Activated T-cell treated with anti-CD3 and anti-CD28 coated beads, Interleukin-2, amount 50 U/mL, for 4 hours (primary cell): ENCODE measurements around the gene REV1. TPM values are rescaled to one million over a fixed set of nuclear protein-coding genes. Genes with fewer than 3 reads are reported as not detected.

Source experiments
- ATAC-seq, 2 donors: fragments of 200-7000 bp; cut with Tn5 transposase; one replicate each; pipeline ENCODE4 v1.10.0; 2021
- DNase-seq: peaks from one replicate; pipeline ENCODE4 v3.0.0-alpha.2; 2020
- H3K27me3 Mint-ChIP-seq: one replicate; pipeline ENCODE4 v1.8.0; 2021; ENCODE audit warnings: low read depth, mixed read lengths
- H3K36me3 Mint-ChIP-seq: one replicate; pipeline ENCODE4 v1.8.0; 2022; ENCODE audit warnings: mixed read lengths; ENCODE audit not compliant: insufficient read depth
- H3K4me1 Mint-ChIP-seq: one replicate; pipeline ENCODE4 v1.8.0; 2021; ENCODE audit warnings: low read depth, mixed read lengths
- H3K4me3 Mint-ChIP-seq: one replicate; pipeline ENCODE4 v1.8.0; 2021; ENCODE audit warnings: mild to moderate bottlenecking, moderate library complexity, mixed read lengths
- H3K9me3 Mint-ChIP-seq: one replicate; pipeline ENCODE4 v1.8.0; 2021; ENCODE audit warnings: mixed read lengths
- total RNA-seq, 3 donors: library from RNA; stranded (reverse); gene quantifications; one replicate each; pipeline ENCODE4 v1.2.1, GENCODE V29; 2021

The REV1 gene
- total RNA-seq, 3 donors from 2014 or later, result 22.0 to 26.8 (median 23.1) TPM

DNA sequence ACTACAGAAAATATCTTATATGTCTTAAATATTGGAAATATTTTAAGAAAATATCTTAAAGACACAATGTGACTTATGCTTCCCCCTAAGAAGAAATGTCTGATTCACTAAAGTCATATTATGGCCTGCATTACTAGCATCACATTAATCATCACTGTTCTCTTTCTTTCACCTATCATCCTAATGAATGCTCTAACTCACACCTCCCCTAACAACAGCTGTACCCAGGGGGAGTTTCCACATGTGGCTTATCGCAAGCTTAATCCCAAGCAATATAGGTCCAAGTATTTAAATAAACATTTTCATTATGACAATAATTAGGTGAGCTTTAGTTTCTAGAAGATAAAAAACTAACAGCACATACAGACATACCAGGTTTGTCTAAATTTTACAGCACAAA is 39.6 kb downstream of the REV1 start:
- Mint-ChIP-seq H3K36me3 (peaks cover 19% of the 10 kb centered on the region), H3K4me3 (no peak overlapping the region), H3K27me3 (no peaks in the 10 kb centered on the region), H3K4me1 (peaks cover 6% of the 10 kb centered on the region), H3K9me3 (no peaks in the 10 kb centered on the region)
- DNase-seq (no peak), ATAC-seq (no peak)

DNA sequence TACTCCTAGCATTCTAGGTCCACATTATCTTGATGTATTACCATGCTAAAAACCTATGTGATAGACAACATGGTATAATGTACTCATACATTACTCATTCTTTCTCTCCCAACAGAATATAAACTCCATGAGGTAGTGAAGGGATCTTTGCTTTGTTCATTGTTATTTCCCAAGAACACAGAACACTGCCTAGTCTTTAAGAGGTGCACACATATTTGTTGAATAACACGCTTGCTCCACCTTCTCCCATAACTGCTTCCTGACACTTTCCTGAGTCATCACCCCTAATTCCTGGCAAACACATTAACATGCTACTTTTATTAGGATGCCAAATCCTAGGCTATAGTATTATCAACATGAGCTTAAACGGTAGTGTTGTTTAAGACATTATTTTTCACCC is 41.3 kb downstream of the REV1 start:
- Mint-ChIP-seq H3K4me1 (peaks cover 12% of the 10 kb centered on the region), H3K36me3 (peaks cover 17% of the 10 kb centered on the region), H3K9me3 (no peaks in the 10 kb centered on the region), H3K27me3 (no peaks in the 10 kb centered on the region), H3K4me3 (no peak overlapping the region)
- ATAC-seq (no peak), DNase-seq (no peak)

DNA sequence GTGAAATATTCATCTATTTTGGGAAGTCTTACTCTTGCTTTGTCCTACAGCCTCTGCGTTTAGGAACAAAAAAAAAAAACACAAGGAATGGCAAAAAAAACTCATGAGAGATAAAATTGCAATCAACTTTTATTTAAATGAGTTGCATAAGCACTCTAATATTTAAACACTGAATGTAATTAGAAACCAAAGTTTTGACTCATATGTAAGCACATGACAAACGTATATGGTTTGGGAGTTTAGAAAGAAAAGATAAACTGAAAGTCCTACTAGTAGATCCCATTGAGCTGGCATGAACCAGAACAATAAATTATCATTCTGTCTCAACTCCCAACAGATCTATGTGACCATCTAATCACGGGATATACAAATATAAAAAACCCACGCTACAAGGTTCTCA is 44.8 kb downstream of the REV1 start:
- ATAC-seq, result no peak
- Mint-ChIP-seq H3K4me3 (no peak overlapping the region), H3K27me3 (no peaks in the 10 kb centered on the region), H3K36me3 (peaks cover 20% of the 10 kb centered on the region), H3K9me3 (no peaks in the 10 kb centered on the region), H3K4me1 (peaks cover 9% of the 10 kb centered on the region)
- no peak for DNase-seq

DNA sequence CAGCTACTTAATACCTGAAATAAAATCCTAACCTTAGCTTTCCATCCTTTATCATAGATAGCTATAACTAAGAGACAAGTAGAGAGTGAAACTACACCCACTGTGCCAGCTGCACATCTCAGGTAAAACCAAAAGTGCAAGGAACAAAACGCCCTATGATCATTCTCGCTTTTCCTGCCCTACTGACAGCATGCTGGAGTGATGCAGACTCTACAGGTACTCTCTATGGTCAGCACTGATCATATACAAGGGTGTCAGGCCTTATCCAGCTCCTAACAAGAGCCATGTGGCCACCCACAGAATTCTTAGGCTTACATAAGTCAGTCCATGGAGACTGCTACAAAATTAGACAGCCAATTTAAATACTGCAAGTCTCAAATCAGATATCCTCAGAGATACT is 45.6 kb downstream of the REV1 start:
- Mint-ChIP-seq H3K4me1 (peaks cover 9% of the 10 kb centered on the region), H3K36me3 (peaks cover 20% of the 10 kb centered on the region), H3K27me3 (no peaks in the 10 kb centered on the region), H3K4me3 (no peak overlapping the region), H3K9me3 (no peaks in the 10 kb centered on the region)
- DNase-seq (no peak), ATAC-seq (peak in 1 of 2 donors; percentile 48)

DNA sequence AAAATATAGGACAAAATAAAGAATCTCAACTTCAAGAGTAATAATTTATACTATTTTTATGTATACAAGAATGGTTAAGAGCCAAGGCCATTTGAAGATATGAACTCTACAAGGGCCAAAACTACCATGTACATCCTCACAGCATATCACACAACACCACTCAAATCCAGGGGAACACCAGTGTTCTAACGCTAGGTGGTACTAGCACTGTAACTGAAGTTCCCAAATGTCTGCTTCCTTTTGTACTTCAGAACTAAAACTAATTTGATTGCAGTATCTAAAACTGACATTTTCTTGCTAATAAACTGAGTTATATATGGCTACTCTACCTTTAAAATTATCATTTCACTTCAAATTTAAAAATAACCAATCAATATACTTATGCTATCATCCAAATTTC is 47.0 kb downstream of the REV1 start:
- no peak overlapping the region for H3K4me3 Mint-ChIP-seq
- no peaks in the 10 kb centered on the region for H3K9me3 Mint-ChIP-seq
- H3K27me3 Mint-ChIP-seq, result no peaks in the 10 kb centered on the region
- peaks cover 17% of the 10 kb centered on the region for H3K36me3 Mint-ChIP-seq
- peaks cover 9% of the 10 kb centered on the region for H3K4me1 Mint-ChIP-seq
- no peak for ATAC-seq
- no peak for DNase-seq

DNA sequence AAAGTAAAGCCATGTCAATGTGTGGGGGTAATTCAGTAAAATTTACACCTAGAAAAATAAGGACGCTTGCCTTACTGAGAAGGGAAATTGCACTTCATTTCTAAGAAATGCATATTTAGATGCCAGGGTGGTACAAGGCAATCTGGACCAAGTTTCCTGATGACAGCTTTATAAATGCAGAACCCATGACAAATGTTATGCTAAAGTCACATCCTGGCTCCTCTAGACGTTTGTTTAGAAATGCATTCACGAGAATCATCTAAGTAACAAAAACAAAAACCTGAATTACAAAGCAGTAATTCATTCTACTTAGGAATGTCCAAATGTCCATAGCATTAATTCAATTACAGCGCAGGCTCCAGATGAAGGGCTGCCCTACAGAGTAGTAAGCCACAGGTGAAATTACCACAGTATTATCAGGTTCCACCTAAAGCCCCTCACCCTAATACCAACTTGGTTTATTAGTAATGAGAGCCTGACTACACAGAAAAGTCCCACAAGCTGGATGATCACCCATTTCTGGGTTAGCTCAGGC is 49.8 kb downstream of the REV1 start:
- ATAC-seq (no peak), DNase-seq (no peak)
- Mint-ChIP-seq H3K9me3 (no peaks in the 10 kb centered on the region), H3K27me3 (no peaks in the 10 kb centered on the region), H3K36me3 (peaks cover 15% of the 10 kb centered on the region), H3K4me1 (peaks cover 9% of the 10 kb centered on the region), H3K4me3 (no peak overlapping the region)

DNA sequence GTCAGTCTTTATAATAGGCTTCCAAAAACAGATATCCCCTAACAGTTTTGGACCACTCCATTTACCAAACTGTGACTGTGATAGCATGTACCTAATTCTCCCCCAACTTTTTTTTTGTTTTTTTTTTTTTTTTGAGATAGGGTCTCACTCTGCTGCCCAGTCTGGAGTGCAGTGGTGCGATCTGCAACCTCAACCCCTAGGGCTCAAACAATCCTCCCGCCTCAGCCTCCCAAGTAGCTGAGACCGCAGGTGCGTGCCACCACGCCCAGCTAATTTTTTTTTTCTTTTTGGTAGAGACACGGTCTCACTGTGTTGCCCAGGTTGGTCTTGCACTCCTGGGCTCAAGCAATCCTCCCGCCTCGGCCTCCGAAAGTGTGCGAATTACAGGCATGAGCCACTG is 52.9 kb downstream of the REV1 start:
- no peaks in the 10 kb centered on the region for H3K27me3 Mint-ChIP-seq
- no peak overlapping the region for H3K4me3 Mint-ChIP-seq
- no peak for ATAC-seq
- peaks cover 16% of the 10 kb centered on the region for H3K36me3 Mint-ChIP-seq
- no peak for DNase-seq
- no peaks in the 10 kb centered on the region for H3K9me3 Mint-ChIP-seq
- peaks cover 5% of the 10 kb centered on the region for H3K4me1 Mint-ChIP-seq

DNA sequence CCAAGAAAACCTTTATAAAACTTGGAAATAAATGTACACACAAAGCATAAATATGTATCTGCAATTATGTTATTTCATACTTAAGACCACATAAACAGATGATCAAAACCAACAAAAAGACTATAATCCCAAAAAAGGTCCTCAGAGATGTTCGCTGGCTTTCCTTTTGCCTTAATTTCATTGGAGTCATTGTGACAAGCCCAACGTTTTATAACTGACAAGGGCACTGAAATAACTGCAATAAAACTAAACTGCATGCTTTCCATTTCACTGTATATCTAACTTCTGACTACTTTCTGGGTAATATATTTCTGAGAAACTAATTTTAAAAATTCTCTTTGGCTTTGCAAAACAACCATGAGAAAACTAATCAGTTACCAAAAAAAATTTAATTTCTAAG is 56.5 kb downstream of the REV1 start:
- no peaks in the 10 kb centered on the region for H3K9me3 Mint-ChIP-seq
- H3K27me3 Mint-ChIP-seq, result no peaks in the 10 kb centered on the region
- no peak overlapping the region for H3K4me3 Mint-ChIP-seq
- peaks cover 7% of the 10 kb centered on the region for H3K36me3 Mint-ChIP-seq
- peaks cover 13% of the 10 kb centered on the region for H3K4me1 Mint-ChIP-seq
- DNase-seq (no peak), ATAC-seq (no peak)

DNA sequence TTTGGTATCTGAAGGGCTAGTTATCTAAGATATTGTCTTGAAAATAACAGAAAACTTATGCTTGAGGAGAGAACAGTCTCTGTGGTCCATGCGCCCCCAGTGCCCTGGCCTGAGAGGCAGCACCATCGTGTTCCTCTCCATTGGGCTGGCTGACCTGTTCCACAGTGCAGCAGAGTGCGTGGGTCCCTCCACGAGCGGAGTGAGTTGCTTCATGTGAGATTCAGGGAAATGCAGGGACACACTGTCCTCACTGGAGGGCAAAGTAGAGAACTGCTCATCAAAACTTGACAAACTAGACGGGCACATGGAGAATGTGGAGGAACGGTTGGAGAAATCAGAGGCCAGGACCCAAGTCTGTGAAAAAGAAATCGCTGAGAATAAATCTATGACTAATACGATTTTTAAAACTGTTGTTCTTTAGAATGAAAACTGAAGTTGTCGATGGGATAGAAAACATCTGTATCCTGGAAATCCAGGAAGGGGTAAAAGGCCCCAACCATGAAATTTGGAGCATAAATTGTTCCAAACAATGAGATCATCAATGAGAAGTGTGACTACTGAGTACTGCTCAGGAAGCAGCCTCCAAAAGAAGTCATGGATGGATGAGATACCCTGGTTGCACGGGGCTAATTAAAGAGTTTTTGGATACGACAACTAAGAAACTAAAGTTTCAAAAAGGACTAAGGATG is 58.1 kb downstream of the REV1 start:
- Mint-ChIP-seq H3K36me3 (peaks cover 12% of the 10 kb centered on the region), H3K4me3 (no peak overlapping the region), H3K27me3 (no peaks in the 10 kb centered on the region), H3K9me3 (no peaks in the 10 kb centered on the region), H3K4me1 (peaks cover 13% of the 10 kb centered on the region)
- ATAC-seq (no peak), DNase-seq (no peak)

DNA sequence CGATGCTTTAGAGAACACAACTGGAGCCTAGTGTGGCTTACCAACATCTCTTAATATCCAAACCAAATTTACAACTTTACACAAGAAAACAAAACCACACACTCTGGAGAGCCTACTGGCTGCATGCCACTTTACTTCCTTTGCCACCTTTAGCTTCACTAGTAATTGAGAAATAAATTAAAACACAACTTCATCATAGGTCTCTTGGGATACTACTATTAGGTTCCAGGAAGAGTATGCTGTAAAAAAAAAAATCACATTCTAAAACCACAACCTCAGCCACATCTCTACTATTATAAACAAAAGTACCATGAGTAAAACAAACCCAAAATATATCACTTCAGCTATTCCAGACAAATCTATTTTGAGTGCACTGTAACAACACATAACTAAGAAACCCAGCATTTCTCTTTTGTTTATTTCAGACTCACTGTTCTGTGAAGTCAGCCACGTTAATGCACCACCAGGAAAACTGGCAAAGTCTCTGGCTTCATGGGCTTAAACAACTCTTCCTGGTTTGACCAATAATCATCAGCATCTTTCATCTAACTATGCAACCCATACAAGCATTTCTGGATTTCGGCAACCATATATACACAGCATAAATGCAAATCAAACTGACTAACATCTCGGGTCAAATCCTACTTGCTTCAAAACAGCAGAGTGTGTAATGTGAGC is 59.1 kb downstream of the REV1 start:
- peaks cover 12% of the 10 kb centered on the region for H3K36me3 Mint-ChIP-seq
- DNase-seq, result no peak
- H3K4me3 Mint-ChIP-seq, result no peak overlapping the region
- peaks cover 13% of the 10 kb centered on the region for H3K4me1 Mint-ChIP-seq
- no peaks in the 10 kb centered on the region for H3K9me3 Mint-ChIP-seq
- H3K27me3 Mint-ChIP-seq, result no peaks in the 10 kb centered on the region
- ATAC-seq, result no peak

DNA sequence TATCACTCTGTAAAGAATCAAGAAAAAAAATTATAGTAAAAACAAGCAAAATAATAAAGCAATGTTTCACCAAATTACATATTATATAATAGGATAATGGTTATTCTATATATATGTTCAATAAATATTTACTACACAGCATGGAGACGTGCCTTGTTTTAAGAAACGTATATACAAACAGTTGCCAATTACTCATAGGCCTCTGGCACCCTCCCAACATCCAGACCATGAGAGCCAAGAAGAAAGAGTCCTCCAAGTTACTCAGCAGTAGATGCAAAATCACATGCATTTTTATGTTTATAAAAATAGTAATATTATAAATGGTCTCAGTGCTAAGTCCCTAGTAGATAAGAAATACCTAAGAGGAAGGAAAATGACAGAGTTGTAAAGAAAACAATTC is 64.8 kb downstream of the REV1 start:
- no peak for DNase-seq
- Mint-ChIP-seq H3K9me3 (no peaks in the 10 kb centered on the region), H3K4me3 (no peak overlapping the region), H3K27me3 (no peaks in the 10 kb centered on the region), H3K4me1 (no peaks in the 10 kb centered on the region), H3K36me3 (peaks cover 30% of the 10 kb centered on the region)
- no peak for ATAC-seq

DNA sequence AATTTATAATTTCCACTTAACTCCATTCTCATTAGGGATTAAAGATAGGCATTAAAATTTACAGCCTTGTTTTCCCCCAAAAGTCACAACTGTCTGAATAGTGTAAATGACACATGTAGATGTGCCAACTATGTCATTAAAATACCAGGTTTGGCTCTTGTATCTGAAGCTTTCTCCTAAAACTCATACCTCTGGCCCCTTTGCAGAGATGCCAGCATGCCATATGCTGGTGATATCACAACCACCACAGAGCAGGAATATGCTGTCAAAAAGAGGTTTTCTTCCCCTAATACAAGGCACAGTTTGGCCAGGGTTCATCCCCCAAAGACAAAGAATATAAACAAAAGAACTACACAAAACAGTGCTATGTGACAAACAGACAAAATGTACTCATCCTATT is 65.4 kb downstream of the REV1 start:
- DNase-seq (no peak), ATAC-seq (no peak)
- Mint-ChIP-seq H3K27me3 (no peaks in the 10 kb centered on the region), H3K36me3 (peaks cover 34% of the 10 kb centered on the region), H3K4me1 (no peaks in the 10 kb centered on the region), H3K9me3 (no peaks in the 10 kb centered on the region), H3K4me3 (no peak overlapping the region)

DNA sequence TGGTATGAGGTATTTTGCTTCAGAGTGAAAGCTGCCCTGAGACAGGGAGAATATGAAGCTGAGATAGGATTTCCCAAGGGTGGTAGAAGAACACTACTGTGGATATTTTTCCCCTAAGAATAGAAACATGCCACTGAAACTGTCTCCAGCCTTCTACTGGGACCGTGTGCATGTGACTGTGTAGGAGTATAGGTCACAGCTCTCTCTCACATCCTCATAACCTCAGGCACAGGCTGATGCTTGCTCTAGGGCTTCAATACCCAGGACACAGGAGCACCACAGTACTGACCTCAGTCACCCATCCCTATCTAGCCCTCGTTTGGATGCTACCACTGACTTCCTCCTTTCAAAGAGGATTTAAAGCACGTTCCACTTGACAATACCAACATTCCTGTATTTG is 67.2 kb downstream of the REV1 start:
- Mint-ChIP-seq H3K4me3 (no peak overlapping the region), H3K27me3 (no peaks in the 10 kb centered on the region), H3K36me3 (peaks cover 41% of the 10 kb centered on the region), H3K4me1 (no peaks in the 10 kb centered on the region), H3K9me3 (no peaks in the 10 kb centered on the region)
- DNase-seq (no peak), ATAC-seq (no peak)

DNA sequence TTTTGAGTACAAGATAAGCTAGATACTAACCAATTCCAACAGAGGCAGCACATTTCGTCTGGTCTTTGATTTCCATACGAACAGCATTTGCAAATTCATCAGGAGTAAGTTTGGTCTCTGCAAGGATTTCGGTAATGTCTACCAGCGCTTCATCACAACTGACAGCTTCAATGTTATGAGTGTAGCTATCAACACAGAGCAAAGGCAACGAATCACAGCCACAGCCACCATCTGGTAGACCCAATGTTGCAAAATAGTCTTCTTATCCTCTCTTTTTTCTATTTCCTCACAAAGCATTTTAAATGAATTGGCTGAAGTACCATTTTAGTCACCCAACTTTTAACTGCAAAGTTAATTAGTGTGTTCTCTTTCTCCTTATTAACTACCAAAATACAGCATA is 68.3 kb downstream of the REV1 start:
- DNase-seq (no peak), ATAC-seq (no peak)
- H3K4me1 Mint-ChIP-seq, result no peaks in the 10 kb centered on the region
- H3K4me3 Mint-ChIP-seq, result no peak overlapping the region
- H3K36me3 Mint-ChIP-seq, result peaks cover 42% of the 10 kb centered on the region
- no peaks in the 10 kb centered on the region for H3K27me3 Mint-ChIP-seq
- no peaks in the 10 kb centered on the region for H3K9me3 Mint-ChIP-seq

DNA sequence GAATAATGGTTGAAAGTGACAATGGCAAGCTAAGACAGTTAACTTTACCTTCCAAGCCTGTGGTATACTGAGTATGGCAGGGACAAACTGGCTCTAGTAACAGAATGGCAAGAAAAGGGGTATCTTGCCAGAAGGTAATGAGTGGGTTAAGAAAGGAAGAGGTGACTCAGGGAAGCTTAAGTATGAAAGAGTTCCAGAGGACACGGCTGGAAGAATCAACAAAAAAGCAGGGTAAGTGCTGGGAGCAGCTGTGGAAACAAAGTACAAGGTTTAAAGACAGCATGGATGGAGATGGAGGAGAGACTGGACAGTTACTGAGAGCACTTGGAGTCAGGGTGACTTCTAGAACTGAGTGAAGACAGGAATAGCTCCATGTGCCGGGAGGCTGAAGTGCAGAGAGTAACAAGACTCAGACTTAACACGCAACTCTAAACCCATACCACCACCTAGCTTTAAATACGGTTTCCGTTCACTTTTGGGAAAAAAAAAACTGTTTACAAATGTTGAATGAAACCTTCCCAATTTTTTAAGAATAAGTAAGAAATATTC is 69.0 kb downstream of the REV1 start:
- ATAC-seq (no peak), DNase-seq (no peak)
- H3K9me3 Mint-ChIP-seq, result no peaks in the 10 kb centered on the region
- no peaks in the 10 kb centered on the region for H3K27me3 Mint-ChIP-seq
- peaks cover 42% of the 10 kb centered on the region for H3K36me3 Mint-ChIP-seq
- H3K4me3 Mint-ChIP-seq, result no peak overlapping the region
- H3K4me1 Mint-ChIP-seq, result no peaks in the 10 kb centered on the region
